Heart right ventricle (tissue), 16 donors: Measurements from ENCODE around the gene KCTD20. TPM values are rescaled to one million over a fixed set of nuclear protein-coding genes. Genes with fewer than 3 reads are reported as not detected.

Experiments used
- ATAC-seq, 8 donors: fragments of 200-7000 bp; cut with Tn5 transposase; one replicate each; pipeline ENCODE4 v1.9.1; 2020; ENCODE audit warnings: mild to moderate bottlenecking in 8 of 8, moderate library complexity in 8 of 8, moderate number of reproducible peaks in 1 of 8
- DNase-seq, 2 donors: peaks; one replicate each; pipeline ENCODE4 v3.0.0-alpha.2; 2020
- H3K27ac ChIP-seq, 10 donors: fragments of 200-600 bp; sonication (generic) in 2 of 10; one replicate each; pipeline versions ENCODE4 v1.5.0 to v1.8.0; 2020 to 2022; ENCODE audit warnings: mild to moderate bottlenecking in 3 of 10
- H3K27me3 ChIP-seq, 7 donors: fragments of 200-600 bp; one replicate each; pipeline ENCODE4 v1.8.0; 2021 to 2022; ENCODE audit warnings: mild to moderate bottlenecking in 2 of 7
- H3K36me3 ChIP-seq, 9 donors: fragments of 200-600 bp; sonication (generic) in 1 of 9; one replicate each; pipeline versions ENCODE4 v1.5.0 to v1.8.0; 2020 to 2022; ENCODE audit warnings: mild to moderate bottlenecking in 2 of 9
- H3K4me1 ChIP-seq, 9 donors: fragments of 200-600 bp; sonication (generic) in 1 of 9; one replicate each; pipeline versions ENCODE4 v1.5.0 to v1.8.0; 2020 to 2022; ENCODE audit warnings: mild to moderate bottlenecking in 4 of 9
- H3K4me3 ChIP-seq, 10 donors: fragments of 200-600 bp; sonication (generic) in 2 of 10; one replicate each; pipeline versions ENCODE4 v1.5.0 to v1.8.0; 2020 to 2022; ENCODE audit warnings: mild to moderate bottlenecking in 7 of 10, moderate library complexity in 2 of 10
- H3K9me3 ChIP-seq, 11 donors: fragments of 200-600 bp in 10 of 11; sonication (generic) in 2 of 11; one replicate each; pipeline versions ENCODE4 v1.5.0 to v1.8.0; 2013 to 2022; ENCODE audit warnings: mild to moderate bottlenecking in 2 of 11, control low read depth in 1 of 11, moderate library complexity in 1 of 11
- CTCF ChIP-seq, 9 donors: fragments of 200-600 bp; sonication (generic) in 2 of 9; IDR thresholded peaks; one replicate each; pipeline versions ENCODE4 v1.5.0 to v1.8.0; 2021 to 2022; ENCODE audit warnings: antibody characterized with exemption in 9 of 9, mild to moderate bottlenecking in 5 of 9, moderate library complexity in 1 of 9
- WGBS, 2 donors: extraction: QIAGEN DNeasy Blood & Tissue Kit; methylation state at CpG; one replicate each; pipeline ENCODE4 v1.1.7; 2013; ENCODE audit warnings: inconsistent platforms in 1 of 2; 5-methylcytosine and 5-hydroxymethylcytosine counted together
- intact Hi-C, 10 donors: fragments of 100-400 bp; cut with DNase I; formaldehyde crosslinking; loops; one replicate each; pipeline versions ENCODE4 v1.11.1 to v1.14.2; 2022
- polyA plus RNA-seq, 2 donors: library from polyadenylated mRNA; stranded (reverse); fragments of 200-250 nt; gene quantifications; one replicate each; pipeline ENCODE4 v1.2.3, GENCODE V29; 2013
- total RNA-seq, 10 donors: library from RNA; stranded (reverse); fragmentation: NEBNext Ultra II Directional in 3 of 10; extraction: Animal tissue kit (Norgen Biotek cat#: 25700) in 3 of 10; gene quantifications; one replicate each; pipeline versions ENCODE4 v1.2.1 to v1.2.4, GENCODE V29; 2021 to 2023
- donor health status: Arrhythmogenic right ventricular cardiomyopathy.
- donor health status: ischemic (EF 13 %, LVEDD 7.1; RV severe dilation, severe dysfunction).
- donor health status: healthy with polysubstance abuse.
- donor health status: DM: no; HTN: yes; CAD: no.
- donor health status: DM: no; HTN: no; CAD: no.
- donor health status: ischemic (EF 25% LVEDD 6.9; RV normal size, moderate dysfunction).
- donor health status: ischemic (EF 25% LVEDD 5.7; RV mildly dilated, moderate dysfunction).
- donor health status: healthy.
- donor health status: DM: yes; HTN: yes; CAD: no.
- donor health status: Ischemic cardiomyopathy.
- donor health status: ischemic (EF 35%, LVEDD 5.7; RV mildly dilated, moderate dysfunction).
- donor health status: nonischemic (EF 11% LVEDD 7.7; RV severe dilation, severe dysfunction).
- donor health status: DM: yes; HTN: yes; CAD: no.
- donor health status: PGD.
- donor health status: ischemic (EF 29% LVEDD 5.4; RV normal size, mild dysfunction).
- donor health status: nonischemic (EF 23%, LVEDD 6.1; RV moderate dilation, normal function).

Gene KCTD20
- total and polyA plus RNA-seq, 12 donors, result 8.9 to 36.6 (median 25.1) TPM

GRCh38 chr6:36492621-36493020 is 49.8 kb downstream of the KCTD20 start:
- H3K36me3 ChIP-seq, result peaks cover 0 to 86% (median 33%) of the 10 kb centered on the region in 9 donors
- peaks cover 0 to 35% (median 18%) of the 10 kb centered on the region in 9 donors for H3K4me1 ChIP-seq
- intact Hi-C loops, result no loop called here
- peak overlapping the region in 1 of 10 donors; percentile 77 for H3K27ac ChIP-seq
- H3K27me3 ChIP-seq, result no peaks in the 10 kb centered on the region
- no peak for TF ChIP-seq CTCF (IDR thresholded peaks at IDR 0.05)
- WGBS, 2 donors, result 87 to 94% methylated on average over 1 of the region's 1 CpG
- ATAC-seq, result no peak
- no peak for DNase-seq
- H3K9me3 ChIP-seq, result no peaks in the 10 kb centered on the region
- H3K4me3 ChIP-seq, result no peak overlapping the region

- DNase-seq (no peak), ATAC-seq (no peak)
- H3K4me1 ChIP-seq, result peaks cover 0 to 35% (median 12%) of the 10 kb centered on the region in 9 donors
- H3K9me3 ChIP-seq, result no peaks in the 10 kb centered on the region
- 87 to 90% methylated on average over 6 of the region's 6 CpGs for WGBS, 2 donors
- H3K27me3 ChIP-seq, result no peaks in the 10 kb centered on the region
- peaks cover 0 to 86% (median 38%) of the 10 kb centered on the region in 9 donors for H3K36me3 ChIP-seq
- no peak overlapping the region for H3K4me3 ChIP-seq
- H3K27ac ChIP-seq, result peak overlapping the region in 1 of 10 donors; percentile 77
- no peak for TF ChIP-seq CTCF (IDR thresholded peaks at IDR 0.05)
- intact Hi-C loops, result no loop called here
These were observed 50.5 kb downstream of the KCTD20 start for GRCh38 chr6:36493319-36493718.

- ATAC-seq, result peak in 1 of 8 donors; percentile 39
- no peak for TF ChIP-seq CTCF (IDR thresholded peaks at IDR 0.05)
- no peaks in the 10 kb centered on the region for H3K9me3 ChIP-seq
- no peaks in the 10 kb centered on the region for H3K27me3 ChIP-seq
- 88 to 89% methylated on average over 2 of the region's 2 CpGs for WGBS, 2 donors
- H3K36me3 ChIP-seq, result peaks cover 0 to 86% (median 38%) of the 10 kb centered on the region in 9 donors
- peak overlapping the region in 1 of 10 donors; percentile 77 for H3K27ac ChIP-seq
- peaks cover 0 to 30% (median 6%) of the 10 kb centered on the region in 9 donors for H3K4me1 ChIP-seq
- intact Hi-C loops, result no loop called here
- DNase-seq, result no peak
- H3K4me3 ChIP-seq, result no peak overlapping the region
These were observed 51.1 kb downstream of the KCTD20 start for GRCh38 chr6:36493859-36494258.

GRCh38 chr6:36495086-36495485 is 52.3 kb downstream of the KCTD20 start:
- Histone ChIP-seq H3K4me1 (peaks cover 0 to 30% (median 0%) of the 10 kb centered on the region in 9 donors), H3K9me3 (no peaks in the 10 kb centered on the region), H3K27me3 (no peaks in the 10 kb centered on the region), H3K4me3 (no peak overlapping the region), H3K27ac (peak overlapping the region in 1 of 10 donors; percentile 77), H3K36me3 (peaks cover 0 to 88% (median 38%) of the 10 kb centered on the region in 9 donors)
- ATAC-seq, result no peak
- 95 to 96% methylated on average over 5 of the region's 5 CpGs for WGBS, 2 donors
- DNase-seq, result no peak
- no peak for TF ChIP-seq CTCF (IDR thresholded peaks at IDR 0.05)
- intact Hi-C loops, result no loop called here
